ENCODE data around the gene SDR42E1.

SDR42E1 gene

DNA sequence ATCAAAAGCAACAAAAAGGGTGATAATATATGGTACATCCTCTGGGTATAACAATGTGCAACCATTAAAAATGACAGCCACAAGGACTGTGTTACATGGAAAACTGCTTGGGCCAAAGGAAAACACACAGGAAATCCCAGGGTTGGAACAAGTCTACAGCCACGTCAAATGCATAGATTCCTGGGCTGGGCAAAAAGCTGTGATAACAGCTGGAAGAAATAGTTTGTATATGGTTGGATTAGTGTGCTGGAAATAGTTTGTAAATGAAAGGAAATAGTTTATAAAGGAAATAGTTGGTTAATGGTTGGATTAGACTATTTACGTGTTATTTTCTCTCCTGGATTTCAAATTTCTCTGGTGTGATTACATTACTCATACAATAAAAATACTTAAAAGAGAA lies 26.4 kb upstream of the SDR42E1 start:
- H3K27ac ChIP-seq: no peak overlapping the region
- TF ChIP-seq, protein P1, sequence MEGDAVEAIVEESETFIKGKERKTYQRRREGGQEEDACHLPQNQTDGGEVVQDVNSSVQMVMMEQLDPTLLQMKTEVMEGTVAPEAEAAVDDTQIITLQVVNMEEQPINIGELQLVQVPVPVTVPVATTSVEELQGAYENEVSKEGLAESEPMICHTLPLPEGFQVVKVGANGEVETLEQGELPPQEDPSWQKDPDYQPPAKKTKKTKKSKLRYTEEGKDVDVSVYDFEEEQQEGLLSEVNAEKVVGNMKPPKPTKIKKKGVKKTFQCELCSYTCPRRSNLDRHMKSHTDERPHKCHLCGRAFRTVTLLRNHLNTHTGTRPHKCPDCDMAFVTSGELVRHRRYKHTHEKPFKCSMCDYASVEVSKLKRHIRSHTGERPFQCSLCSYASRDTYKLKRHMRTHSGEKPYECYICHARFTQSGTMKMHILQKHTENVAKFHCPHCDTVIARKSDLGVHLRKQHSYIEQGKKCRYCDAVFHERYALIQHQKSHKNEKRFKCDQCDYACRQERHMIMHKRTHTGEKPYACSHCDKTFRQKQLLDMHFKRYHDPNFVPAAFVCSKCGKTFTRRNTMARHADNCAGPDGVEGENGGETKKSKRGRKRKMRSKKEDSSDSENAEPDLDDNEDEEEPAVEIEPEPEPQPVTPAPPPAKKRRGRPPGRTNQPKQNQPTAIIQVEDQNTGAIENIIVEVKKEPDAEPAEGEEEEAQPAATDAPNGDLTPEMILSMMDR (conservative IDR thresholded peaks at IDR 0.05): no peak
- TF ChIP-seq ZFX (IDR thresholded peaks at IDR 0.05): no peak

DNA sequence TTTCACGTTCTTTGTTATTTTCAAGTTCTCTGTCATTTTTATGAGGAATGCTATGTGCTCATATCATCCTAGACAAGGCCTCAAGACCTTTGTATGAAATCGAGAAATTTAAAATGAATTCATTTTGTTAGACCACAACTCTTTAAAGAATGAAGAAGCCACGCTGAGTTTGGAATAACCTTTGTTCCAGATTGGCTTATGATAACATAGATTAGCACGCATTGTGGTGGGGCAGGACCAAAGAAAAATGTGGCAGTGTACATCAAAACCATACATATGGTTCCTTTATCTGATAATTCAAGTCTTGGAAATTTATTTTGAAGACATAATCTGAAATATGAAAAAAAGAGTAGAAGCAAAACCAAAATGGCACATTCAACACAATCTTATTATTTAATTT lies 26.0 kb upstream of the SDR42E1 start:
- no peak for TF ChIP-seq ZFX (IDR thresholded peaks at IDR 0.05)
- TF ChIP-seq, protein P1 (conservative IDR thresholded peaks at IDR 0.05): no peak
- no peak overlapping the region for H3K27ac ChIP-seq

DNA sequence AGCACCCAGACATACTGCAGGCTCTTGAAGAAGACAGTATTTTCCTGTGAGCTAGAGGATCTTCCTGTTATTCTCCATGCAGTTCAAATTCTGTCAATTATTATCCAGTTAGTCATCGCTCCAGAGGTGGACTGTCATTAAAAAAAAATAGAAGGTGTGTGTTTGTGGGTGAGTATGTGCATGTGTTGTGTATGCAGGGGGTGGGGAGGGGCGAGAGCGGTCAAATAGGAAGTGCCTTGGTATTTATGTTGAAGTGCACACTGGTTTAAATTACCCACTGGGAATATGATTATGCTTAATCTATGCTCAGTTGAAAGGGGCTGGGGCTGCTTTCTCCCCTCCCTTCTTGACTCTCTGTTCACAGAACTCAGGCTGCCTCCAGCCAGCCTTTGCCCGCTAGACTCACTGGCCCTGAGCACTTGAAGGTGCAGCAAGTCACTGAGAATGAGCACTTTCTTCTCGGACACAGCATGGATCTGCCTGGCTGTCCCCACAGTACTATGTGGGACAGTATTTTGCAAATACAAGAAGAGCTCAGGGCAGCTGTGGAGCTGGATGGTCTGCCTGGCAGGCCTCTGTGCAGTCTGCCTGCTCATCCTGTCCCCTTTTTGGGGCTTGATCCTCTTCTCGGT lies 23.8 kb upstream of the SDR42E1 start, which contains the start of gene HSD17B2:
TSS of gene HSD17B2 (plus strand) at position 273 of the 632 bp plus-strand sequence. CDS start at position 445, 172 bp downstream.
- no peak for TF ChIP-seq ZFX (IDR thresholded peaks at IDR 0.05)
- TF ChIP-seq, protein P1 (conservative IDR thresholded peaks at IDR 0.05): no peak
- H3K27ac ChIP-seq: no peak within 1 kb of the TSS

DNA sequence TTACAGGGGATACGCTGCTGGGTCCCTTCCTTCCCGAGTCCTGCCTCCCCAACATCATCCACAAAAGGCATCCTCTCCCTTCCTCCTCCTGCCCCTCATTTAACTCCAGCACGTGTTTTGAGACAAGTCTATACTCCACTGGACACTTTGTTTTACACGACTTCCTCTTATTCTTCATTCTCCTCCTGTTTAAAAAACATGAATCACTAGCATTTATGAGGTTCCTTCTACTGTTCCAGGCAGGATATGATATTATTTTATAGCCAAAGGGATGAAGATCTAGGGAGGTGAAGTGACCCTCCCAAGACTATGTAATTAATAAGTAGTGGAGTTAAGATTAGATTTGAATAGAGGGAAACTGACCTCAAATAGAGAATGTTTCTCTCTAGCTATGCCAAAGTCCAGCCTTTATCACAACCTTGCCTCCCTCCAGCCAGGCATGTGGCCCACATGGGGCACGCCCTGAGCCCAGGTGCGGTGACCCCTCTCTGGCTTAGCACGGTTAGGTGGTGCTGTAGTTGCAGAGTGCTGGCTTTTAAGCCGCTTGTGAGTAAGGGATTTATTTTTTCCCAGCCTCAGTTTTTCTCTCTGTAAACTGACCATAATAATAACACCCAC lies 22.5 kb upstream of the SDR42E1 start:
- H3K27ac ChIP-seq: no peak overlapping the region
- TF ChIP-seq ZFX (IDR thresholded peaks at IDR 0.05): no peak
- TF ChIP-seq, protein P1 (conservative IDR thresholded peaks at IDR 0.05): no peak

DNA sequence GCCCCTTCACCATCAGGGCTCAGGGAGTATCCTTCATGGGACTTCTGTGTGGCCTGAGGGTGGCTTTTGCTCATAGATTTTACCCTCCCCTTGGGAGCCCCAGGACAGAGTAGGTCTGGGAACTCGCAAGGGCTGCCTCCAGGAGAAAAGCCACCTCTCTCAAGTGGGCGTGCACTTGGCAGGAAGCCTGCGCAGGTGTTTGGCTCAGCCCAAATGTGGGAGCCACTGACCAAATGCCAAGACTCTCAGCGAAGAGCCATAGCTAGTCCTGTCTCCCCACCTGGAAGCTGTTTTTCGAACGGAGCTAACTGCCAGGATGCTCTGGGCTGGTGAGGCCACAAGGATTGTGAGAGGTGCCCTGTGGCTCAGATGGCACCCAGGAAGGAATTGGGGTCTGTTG lies 21.7 kb upstream of the SDR42E1 start:
- no peak overlapping the region for H3K27ac ChIP-seq
- TF ChIP-seq ZFX (IDR thresholded peaks at IDR 0.05): no peak
- TF ChIP-seq, protein P1 (conservative IDR thresholded peaks at IDR 0.05): no peak

DNA sequence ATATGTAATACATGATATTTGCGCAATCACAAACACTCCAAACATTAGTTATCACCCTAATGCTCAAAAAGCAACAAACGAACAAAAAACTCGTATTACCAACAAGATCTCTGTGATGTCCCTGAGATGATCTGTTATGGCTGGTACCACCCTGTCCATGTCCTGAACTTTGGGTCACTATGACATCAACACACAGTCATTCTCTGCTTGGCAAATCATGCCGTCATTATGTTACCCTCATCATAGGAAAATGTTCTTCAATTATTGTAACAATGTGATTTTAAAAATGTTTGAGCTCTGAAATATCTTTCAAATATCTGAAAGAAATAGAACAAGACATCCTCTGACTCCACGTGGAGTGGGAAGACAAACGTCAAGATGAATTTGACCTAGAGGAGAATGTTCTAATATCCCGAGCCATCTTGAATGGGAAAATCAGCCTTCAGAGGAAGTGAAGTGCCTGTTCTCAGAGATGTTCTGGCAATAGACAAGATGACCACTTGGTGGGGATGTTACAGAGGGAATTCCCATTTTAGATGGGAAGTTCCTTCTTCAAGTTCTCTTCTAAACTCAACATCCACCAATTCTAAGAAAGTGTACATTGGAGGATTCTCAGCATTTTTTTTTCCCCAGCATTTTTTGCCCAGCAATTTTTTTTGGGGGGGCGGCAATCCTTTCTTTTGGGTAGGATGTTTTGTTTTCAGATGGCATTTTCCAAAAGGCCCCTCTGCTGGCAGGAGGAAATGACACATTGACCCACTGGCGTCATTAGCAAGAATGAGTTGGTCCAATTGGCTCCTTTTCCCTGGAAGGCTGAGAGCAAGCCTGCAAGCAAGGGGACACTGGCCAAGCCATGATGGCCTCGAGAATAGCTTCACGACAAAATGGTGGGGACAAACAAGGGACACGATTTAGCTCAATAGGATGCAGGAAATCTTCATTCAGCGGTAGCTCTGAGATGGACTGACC lies 20.1 kb upstream of the SDR42E1 start:
- no peak overlapping the region; the same call in 1 of the 2 replicates for H3K27ac ChIP-seq
- no peak for TF ChIP-seq ZFX (IDR thresholded peaks at IDR 0.05)
- TF ChIP-seq, protein P1 (conservative IDR thresholded peaks at IDR 0.05): peak; percentile 69
